NOMO-1 treated with DMSO at 0.1 percent for 48 hours (cell line): ENCODE results near the gene C2CD5.
A peak's percentile ranks its signal among the peaks of the same experiment; 100 is the strongest.
"Not testable (repeated sequence)": the region's sequence is repeated elsewhere in the genome, so short reads cannot be mapped to it uniquely, and the experiment has no call there.

Experiments used
- DNase-seq: peaks from one replicate; lab custom pipeline; 2025; ENCODE audit not compliant: unreplicated experiment; lab: John Stamatoyannopoulos, UW

The C2CD5 gene

DNA sequence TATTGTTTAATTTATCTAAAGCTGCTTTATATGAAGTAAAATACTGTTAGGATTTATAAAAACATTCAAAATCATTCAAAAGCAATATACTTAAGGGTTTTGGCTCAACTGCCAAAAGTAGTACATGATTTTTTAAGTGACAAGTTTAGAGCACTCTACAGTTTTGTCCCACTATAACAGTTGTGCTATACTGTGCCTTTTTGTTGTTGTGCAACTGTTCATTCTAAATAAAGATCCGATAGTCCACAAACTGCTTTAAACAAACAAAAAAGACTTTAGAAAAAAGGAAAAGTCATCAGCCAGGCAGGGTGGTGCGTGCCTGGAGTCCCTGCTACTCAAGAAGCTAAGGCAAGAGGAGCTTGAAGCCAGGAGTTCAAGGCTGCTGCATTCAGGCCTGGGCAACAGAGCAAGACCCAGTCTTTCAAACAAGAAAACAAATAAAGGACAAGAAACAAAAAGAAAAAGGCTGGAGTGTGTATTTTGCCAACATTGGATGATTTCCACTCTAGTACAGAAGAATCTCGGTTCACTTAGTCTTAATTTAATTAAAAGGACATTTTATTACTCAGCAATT lies 7.3 kb downstream of the C2CD5 start:
- DNase-seq = no peak

DNA sequence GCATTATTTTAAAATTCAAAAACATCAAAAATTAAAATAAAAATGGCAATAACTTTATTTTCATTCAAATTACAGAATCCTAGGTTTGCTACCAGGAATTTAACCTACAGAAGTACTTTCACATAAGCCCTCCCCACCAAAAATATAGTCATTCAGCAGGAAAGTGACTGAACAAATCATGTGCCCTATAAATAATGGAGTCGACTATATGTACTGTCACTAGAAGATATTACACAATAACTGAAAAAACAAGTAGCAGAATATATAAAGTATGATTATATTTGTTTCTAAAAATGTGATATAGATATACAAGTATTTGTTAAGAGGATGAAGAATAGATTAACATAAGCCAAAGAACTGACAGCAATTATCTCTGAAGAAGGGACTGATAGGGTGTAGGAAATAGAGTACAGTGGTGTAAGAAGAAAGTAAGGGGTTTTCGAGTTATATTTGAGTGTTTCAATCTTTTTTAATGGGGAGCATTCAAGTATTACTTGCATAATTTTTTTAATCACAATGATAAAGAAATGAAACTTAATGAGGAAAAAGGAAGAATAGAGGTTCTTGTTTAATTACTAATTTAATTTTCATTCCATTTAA lies 7.9 kb downstream of the C2CD5 start:
- DNase-seq = peak; percentile 25

- no peak for DNase-seq
These were observed 8.9 kb downstream of the C2CD5 start for GRCh38 chr12:22535478-22535877.

DNA sequence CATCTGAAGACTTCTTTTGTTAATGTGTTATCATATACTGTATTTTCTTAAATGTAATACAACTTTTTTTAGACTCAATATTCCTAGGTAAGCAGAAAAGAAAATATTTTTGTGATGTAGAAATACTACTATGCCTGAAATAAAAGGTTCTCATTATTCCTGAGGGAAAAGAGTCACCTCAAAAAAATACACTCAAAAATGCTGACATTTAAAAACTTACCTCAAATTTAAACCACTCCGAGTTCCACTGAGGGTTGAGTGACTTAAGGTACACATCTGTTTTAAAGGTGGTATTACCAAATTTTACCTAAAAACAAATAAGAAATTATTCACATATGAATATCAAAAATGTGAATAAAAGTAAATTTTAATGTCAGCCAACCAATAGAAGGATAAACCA lies 9.3 kb downstream of the C2CD5 start:
- no peak for DNase-seq

DNA sequence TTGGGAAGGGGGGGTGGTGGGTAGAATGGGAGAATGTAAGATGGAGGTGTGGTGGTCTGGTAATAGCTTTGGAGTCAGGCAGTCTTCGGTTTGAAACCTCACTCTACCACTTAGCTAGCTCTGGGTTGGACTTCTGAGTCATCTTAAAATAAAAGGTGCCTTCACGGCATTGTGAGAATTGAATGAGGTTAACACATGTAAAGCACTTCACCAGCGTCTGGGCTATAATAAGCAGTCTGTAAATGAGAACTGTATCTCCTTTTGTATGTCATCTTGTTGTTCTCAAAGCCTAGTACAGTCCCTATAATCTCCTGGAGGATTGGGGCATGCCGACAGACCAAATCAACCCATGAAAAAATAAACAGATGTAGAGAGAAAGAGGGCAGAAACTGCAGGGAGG lies 11.2 kb downstream of the C2CD5 start:
- no peak for DNase-seq

DNA sequence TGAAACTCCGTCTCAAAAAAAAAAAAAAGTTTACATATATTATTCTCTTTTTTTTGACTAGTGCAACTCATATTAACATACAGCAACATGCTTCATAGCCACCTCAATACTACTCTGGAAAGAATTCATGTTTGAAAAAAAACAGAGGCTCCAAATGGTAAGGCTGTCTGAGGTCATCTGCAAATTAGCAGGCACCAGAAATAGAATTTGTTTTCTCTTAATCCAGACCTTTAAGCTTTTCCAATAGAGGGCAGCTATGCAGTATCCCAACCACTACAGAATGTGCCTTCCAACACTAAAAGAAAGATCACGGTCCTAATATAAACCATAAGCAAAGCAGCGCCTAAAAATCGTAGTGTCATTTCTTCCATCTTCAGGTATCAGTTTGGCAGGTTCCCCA lies 12.0 kb downstream of the C2CD5 start:
- no peak for DNase-seq

- no peak for DNase-seq
These were observed 13.1 kb downstream of the C2CD5 start for GRCh38 chr12:22531205-22531604.

GRCh38 chr12:22529281-22530060 lies 14.9 kb downstream of the C2CD5 start:
- DNase-seq = peak; percentile 48

GRCh38 chr12:22527999-22528398 lies 16.3 kb downstream of the C2CD5 start:
- DNase-seq = no peak

DNA sequence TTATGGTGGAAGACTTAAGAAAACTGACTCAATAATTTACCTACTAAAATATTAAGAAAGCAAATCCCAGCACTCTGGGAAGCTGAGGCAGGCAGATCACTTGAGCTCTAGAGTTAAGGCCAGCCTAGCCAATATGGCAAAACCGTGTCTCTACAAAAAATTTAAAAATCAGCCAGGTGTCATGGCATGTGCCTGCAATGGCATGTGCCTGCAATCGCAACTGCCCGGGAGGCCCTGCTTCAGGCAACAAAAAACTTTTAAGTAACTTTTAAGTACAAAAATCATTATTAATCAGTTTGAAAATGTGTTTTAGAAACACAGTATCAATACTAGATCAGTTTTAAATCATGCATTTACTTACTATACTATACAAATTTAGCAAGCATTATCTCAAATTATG lies 17.5 kb downstream of the C2CD5 start:
- DNase-seq = no peak

GRCh38 chr12:22525426-22525825 lies 18.9 kb downstream of the C2CD5 start:
- no peak for DNase-seq

DNA sequence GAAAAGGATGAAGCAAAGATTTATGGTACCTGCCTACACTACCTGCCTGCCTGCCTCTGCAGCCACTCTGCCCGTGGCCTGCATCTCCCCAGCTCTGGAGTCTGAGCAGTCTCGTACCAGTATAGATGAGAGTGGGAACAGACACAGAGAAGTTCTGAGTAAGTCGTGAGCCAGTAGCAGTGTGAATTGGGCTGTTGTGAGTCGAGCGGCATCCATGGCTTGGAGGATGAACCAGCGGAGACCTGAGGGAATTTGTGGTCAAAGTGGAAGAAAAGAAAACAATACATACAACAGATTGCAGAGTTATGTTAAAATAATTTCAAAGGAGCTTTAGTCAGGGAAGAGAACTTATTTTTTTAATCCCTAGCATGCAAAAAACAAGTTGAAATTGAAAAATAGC lies 25.3 kb downstream of the C2CD5 start:
- no peak for DNase-seq

DNA sequence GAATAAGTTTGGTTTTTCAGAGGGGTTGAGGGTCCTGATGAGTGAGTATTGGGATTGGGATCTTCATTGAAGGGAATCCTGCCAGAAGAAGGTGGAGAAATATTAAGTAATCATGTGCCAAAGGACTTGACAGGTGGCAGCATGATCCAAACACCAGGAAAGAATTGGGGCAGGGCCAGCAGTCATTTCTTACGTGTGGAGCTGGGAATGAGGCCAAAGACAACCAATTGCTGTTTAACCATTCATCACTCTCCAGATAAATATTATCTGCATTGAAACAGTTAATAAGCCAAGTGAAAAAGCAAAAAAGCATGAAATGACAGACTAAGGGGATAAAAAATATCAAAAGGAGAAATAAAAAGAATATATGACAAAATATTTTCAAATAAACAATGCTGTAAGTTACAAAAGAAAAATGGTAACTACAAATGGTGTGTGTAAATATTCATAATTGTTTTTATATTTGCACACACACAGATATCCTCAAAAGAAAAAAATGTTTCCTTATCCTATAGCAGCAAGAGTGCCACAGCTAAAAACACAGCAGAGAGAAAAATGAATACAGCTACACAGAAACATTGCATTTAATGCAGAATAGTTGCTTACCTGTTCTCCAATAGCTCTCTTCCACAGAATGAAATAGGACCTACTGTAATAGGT lies 26.2 kb downstream of the C2CD5 start:
- DNase-seq = no peak

DNA sequence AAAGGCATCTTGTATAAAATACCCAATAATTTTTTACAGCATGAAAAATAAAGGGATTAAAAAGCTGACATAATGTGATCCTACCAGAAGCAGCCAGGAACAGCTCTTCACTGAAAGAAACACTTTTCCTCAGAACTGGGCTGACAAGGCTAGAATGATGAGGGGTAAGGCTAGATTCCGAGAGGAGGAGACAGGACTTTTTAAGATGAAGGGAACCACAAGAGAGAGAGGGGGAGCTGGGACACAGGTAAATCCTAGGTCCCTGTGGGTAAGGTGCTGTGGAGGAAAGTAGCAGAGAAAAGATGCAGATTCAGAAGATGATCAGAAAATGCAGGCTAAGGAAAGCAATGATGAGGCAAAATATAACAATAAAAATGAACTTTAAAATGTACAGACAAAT lies 29.5 kb downstream of the C2CD5 start:
- no peak for DNase-seq

DNA sequence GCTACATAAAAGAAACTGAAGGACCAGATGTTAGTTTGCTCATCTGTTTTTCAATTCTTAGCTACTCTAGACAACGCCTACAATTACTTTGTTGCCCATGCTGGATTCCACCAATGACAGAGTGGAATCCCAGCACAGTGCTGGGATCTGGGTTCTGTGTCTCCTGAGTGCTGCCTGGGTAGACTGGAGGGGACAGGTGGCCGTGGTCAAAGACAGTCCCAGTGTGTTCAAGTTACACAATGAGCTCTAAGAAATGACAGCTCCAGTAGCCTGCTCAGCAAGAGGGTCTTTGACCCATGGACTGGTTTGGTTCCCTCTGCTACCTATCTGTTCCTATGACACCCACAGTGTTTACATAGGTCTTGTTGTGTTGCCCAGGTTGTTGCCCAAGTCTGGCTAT lies 38.5 kb downstream of the C2CD5 start:
- no peak for DNase-seq

DNA sequence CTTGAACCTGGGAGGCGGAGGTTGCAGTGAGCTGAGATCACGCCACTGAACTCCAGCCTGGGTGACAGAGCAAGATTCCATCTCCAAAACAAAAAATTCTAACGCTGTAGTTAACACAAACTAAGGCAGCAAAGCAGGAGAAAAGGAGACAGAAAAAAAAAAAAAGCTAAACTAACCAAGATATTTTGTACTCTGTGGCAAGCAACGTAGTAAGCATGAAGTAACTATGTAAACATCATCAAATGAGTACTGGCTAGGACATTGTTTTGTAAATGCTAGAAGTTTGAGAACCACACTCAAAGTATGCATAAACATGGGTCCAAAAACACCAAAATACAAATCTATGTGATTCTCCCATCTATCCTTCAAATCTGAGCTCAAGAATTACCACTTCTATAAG lies 44.2 kb downstream of the C2CD5 start:
- no peak for DNase-seq

GRCh38 chr12:22499445-22499844 lies 44.9 kb downstream of the C2CD5 start:
- DNase-seq = no peak

GRCh38 chr12:22494319-22494718 lies 50.0 kb downstream of the C2CD5 start:
- no peak for DNase-seq

DNA sequence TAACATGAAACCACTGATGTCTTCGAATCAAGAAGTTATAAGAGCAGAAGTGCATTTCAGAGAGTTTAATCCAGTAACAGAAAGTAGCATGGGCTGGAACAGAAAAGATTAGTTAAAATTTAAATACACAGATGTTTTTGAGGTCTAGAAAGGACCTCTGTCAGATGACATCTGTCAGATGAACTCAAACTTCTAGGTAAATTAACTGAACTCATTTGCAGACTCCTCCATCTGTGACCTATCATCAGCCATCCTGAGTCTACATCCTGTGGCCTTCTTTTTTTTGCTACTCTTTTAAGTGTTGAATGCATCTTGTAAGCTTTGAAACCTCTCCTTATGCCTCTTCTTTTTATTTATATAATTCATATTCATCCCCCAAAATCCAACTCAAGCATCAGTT lies 53.3 kb downstream of the C2CD5 start:
- DNase-seq = no peak

GRCh38 chr12:22488478-22488877 lies 55.9 kb downstream of the C2CD5 start:
- DNase-seq = no peak

GRCh38 chr12:22487683-22488082 lies 56.7 kb downstream of the C2CD5 start:
- DNase-seq = not testable (repeated sequence)

DNA sequence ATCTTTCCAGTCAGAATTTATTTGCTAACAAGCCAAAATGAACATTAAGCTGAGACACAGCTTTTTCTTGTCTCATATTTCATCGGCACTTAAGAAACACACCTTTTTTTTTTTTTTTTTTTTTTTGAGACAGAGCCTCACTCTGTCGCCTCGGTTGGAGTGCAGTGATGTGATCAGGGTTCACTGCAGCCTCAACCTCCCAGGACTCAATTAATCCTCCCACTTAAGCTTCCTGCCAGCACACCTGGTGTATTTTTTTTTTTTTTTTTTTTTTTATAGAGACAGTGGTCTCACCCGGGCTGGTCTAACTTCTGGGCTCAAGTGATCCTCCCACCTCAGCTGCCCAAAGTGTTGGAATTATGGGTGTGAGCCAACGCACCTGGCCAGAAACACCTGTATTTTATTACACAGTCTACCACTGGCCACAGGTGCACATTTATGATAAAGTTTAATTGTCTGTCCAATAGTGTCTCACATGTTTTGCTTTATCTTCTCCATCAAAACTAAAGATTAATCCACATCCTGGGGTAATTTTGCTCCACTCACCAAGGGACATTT lies 62.7 kb downstream of the C2CD5 start:
- DNase-seq = no peak
